ENCODE data around the gene DAPK2. TPM values are rescaled to one million over a fixed set of nuclear protein-coding genes. Genes with fewer than 3 reads are reported as not detected.

The DAPK2 gene
- total RNA-seq, 2 experiments from 2014 or later: 0.29 to 0.60 TPM

Other genes starting within 250 kb of the DAPK2 start
- 10 to 100 TPM; 45.0 to 50.4 TPM for gene HERC1, start 212.5 kb downstream of the DAPK2 start, total RNA-seq
- gene CIAO2A, start 47.4 kb upstream of the DAPK2 start, total RNA-seq: 10 to 100 TPM; 95.2 to 99.2 TPM
- 10 to 100 TPM; 79.8 to 88.6 TPM for gene SNX1, start 49.5 kb upstream of the DAPK2 start, total RNA-seq
- gene SNX22, start 105.2 kb upstream of the DAPK2 start, total RNA-seq: under 1 TPM; 0.42 to 0.74 TPM
- gene PPIB, start 116.5 kb upstream of the DAPK2 start, total RNA-seq: 100 to 1,000 TPM; 315 to 318 TPM